ENCODE measurements around the gene ACTA2.

DNA sequence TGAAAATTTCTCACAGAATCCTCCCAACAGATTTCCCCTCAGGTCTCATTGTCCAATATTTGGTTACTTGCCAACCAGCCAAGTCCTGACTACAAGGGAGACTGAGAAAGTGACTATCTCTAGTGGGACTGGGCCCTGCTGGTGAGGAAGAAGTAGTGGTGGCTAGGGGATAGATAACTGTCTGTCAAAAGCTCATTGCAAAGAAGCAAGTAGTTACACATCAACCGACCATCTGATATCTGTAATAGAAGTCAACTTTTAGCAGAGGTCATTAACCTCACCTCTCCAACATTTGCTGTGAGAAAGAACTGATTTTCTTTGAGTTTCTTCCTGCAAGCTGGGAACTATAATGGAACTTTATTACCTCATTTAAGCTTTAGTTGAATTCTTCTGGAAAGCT, 57.3 kb downstream of the ACTA2 start:
- TF ChIP-seq POLR2A (IDR thresholded peaks at IDR 0.05) (no peak), EP300 (IDR thresholded peaks at IDR 0.05) (no peak)
- TF ChIP-seq, protein P1, sequence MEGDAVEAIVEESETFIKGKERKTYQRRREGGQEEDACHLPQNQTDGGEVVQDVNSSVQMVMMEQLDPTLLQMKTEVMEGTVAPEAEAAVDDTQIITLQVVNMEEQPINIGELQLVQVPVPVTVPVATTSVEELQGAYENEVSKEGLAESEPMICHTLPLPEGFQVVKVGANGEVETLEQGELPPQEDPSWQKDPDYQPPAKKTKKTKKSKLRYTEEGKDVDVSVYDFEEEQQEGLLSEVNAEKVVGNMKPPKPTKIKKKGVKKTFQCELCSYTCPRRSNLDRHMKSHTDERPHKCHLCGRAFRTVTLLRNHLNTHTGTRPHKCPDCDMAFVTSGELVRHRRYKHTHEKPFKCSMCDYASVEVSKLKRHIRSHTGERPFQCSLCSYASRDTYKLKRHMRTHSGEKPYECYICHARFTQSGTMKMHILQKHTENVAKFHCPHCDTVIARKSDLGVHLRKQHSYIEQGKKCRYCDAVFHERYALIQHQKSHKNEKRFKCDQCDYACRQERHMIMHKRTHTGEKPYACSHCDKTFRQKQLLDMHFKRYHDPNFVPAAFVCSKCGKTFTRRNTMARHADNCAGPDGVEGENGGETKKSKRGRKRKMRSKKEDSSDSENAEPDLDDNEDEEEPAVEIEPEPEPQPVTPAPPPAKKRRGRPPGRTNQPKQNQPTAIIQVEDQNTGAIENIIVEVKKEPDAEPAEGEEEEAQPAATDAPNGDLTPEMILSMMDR (IDR thresholded peaks at IDR 0.05): no peak
